SK-N-SH treated with all-trans-retinoic acid at 6 μM for 48 hours (cell line): Measurements from ENCODE around the gene SMYD3.
"Not testable (repeated sequence)": the region's sequence is repeated elsewhere in the genome, so short reads cannot be mapped to it uniquely, and the experiment has no call there.

Experiments used
- ATAC-seq: fragments of 200-7000 bp; cut with Tn5 transposase; 3 replicates; pipeline ENCODE4 v1.9.1; 2020; ENCODE audit warnings: mild to moderate bottlenecking, moderate library complexity
- BACH2 ChIP-seq: fragments of 250-450 bp; sonication (Bioruptor Pico); IDR thresholded peaks from 2 replicates; pipeline ENCODE4 v1.9.0; 2021; ENCODE audit warnings: mild to moderate bottlenecking, borderline replicate concordance
- CREB5 ChIP-seq: fragments of 250-450 bp; sonication (Bioruptor Pico); IDR thresholded peaks from 2 replicates; pipeline ENCODE4 v1.5.1; 2020; ENCODE audit warnings: low read depth, mild to moderate bottlenecking, moderate library complexity
- CSDC2 ChIP-seq: fragments of 250-450 bp; sonication (Bioruptor Pico); IDR thresholded peaks from 2 replicates; pipeline ENCODE4 v1.5.0; 2020; ENCODE audit warnings: mild to moderate bottlenecking, moderate library complexity
- CSRNP3 ChIP-seq: fragments of 250-450 bp; sonication (Bioruptor Pico); IDR thresholded peaks from 2 replicates; pipeline ENCODE4 v1.5.1; 2021; ENCODE audit warnings: mild to moderate bottlenecking, moderate library complexity
- ESRRG ChIP-seq: fragments of 250-450 bp; sonication (Bioruptor Pico); IDR thresholded peaks from 2 replicates; pipeline ENCODE4 v1.6.1; 2021; ENCODE audit warnings: mild to moderate bottlenecking
- GLIS3 ChIP-seq: fragments of 250-450 bp; sonication (Bioruptor Pico); IDR thresholded peaks from 2 replicates; pipeline ENCODE4 v1.5.0; 2020; ENCODE audit warnings: mild to moderate bottlenecking, moderate library complexity
- OSR1 ChIP-seq: fragments of 250-450 bp; sonication (Bioruptor Pico); IDR thresholded peaks from 2 replicates; pipeline ENCODE4 v1.8.0; 2022; ENCODE audit warnings: moderate library complexity, mild to moderate bottlenecking, inconsistent platforms
- PATZ1 ChIP-seq: fragments of 250-450 bp; sonication (Bioruptor Pico); IDR thresholded peaks from 2 replicates; pipeline ENCODE4 v1.8.0; 2020; ENCODE audit warnings: mild to moderate bottlenecking, moderate library complexity, borderline replicate concordance
- POU6F1 ChIP-seq: fragments of 250-450 bp; sonication (Bioruptor Pico); IDR thresholded peaks from 2 replicates; pipeline ENCODE4 v1.8.0; 2021; ENCODE audit warnings: low read depth, mild to moderate bottlenecking, moderate library complexity, borderline replicate concordance
- PPARA ChIP-seq: fragments of 250-450 bp; sonication (Bioruptor Pico); IDR thresholded peaks from 2 replicates; pipeline ENCODE4 v1.5.0; 2020; ENCODE audit warnings: mild to moderate bottlenecking, borderline replicate concordance
- RARB ChIP-seq: fragments of 250-450 bp; sonication (Bioruptor Pico); IDR thresholded peaks from 2 replicates; pipeline ENCODE4 v1.8.0; 2021; ENCODE audit warnings: mild to moderate bottlenecking, moderate library complexity
- TCF4 ChIP-seq: fragments of 250-450 bp; sonication (Bioruptor Pico); IDR thresholded peaks from 2 replicates; pipeline ENCODE4 v1.8.0; 2021; ENCODE audit warnings: mild to moderate bottlenecking, moderate library complexity, borderline replicate concordance
- TOX ChIP-seq: fragments of 250-450 bp; sonication (Bioruptor Pico); IDR thresholded peaks from 2 replicates; pipeline ENCODE4 v1.8.0; 2021; ENCODE audit warnings: mild to moderate bottlenecking, moderate library complexity, borderline replicate concordance
- TSHZ2 ChIP-seq: fragments of 250-450 bp; sonication (Bioruptor Pico); IDR thresholded peaks from 2 replicates; pipeline ENCODE4 v1.5.0; 2020; ENCODE audit warnings: mild to moderate bottlenecking, moderate library complexity
- ZNF565 ChIP-seq: fragments of 450-650 bp; formaldehyde crosslinking; conservative IDR thresholded peaks from 2 replicates; pipeline ENCODE4 v1.5.0; 2020; ENCODE audit warnings: low read depth, mild to moderate bottlenecking, moderate library complexity

Gene SMYD3

GRCh38 chr1:245972476-245972875 is 534.6 kb downstream of the SMYD3 start:
- TF ChIP-seq ZNF565 (CRISPR knock-in tag) = no peak
- no peak for TF ChIP-seq TSHZ2 (CRISPR knock-in tag)
- no peak for TF ChIP-seq PATZ1 (CRISPR knock-in tag)
- TF ChIP-seq PPARA (CRISPR knock-in tag) = no peak
- no peak for TF ChIP-seq GLIS3 (CRISPR knock-in tag)
- TF ChIP-seq CSRNP3 = no peak
- no peak for TF ChIP-seq CREB5 (CRISPR knock-in tag)
- TF ChIP-seq RARB (CRISPR knock-in tag) = no peak
- TF ChIP-seq BACH2 (CRISPR knock-in tag) = no peak
- no peak for ATAC-seq

- TF ChIP-seq OSR1 (no peak), TOX (no peak), TCF4 (CRISPR knock-in tag) (no peak), ESRRG (CRISPR knock-in tag) (no peak), RARB (CRISPR knock-in tag) (no peak), POU6F1 (CRISPR knock-in tag) (no peak), CSDC2 (CRISPR knock-in tag) (no peak), CREB5 (CRISPR knock-in tag) (no peak)
- no peak for ATAC-seq
These were observed 535.4 kb downstream of the SMYD3 start for GRCh38 chr1:245971711-245972085.

GRCh38 chr1:245971076-245971710 is 535.9 kb downstream of the SMYD3 start:
- not testable (repeated sequence) for ATAC-seq

GRCh38 chr1:245969283-245969682 is 537.8 kb downstream of the SMYD3 start:
- TF ChIP-seq RARB (CRISPR knock-in tag) (peak; percentile 70; the same call in 1 of the 2 replicates), OSR1 (0 out of 2 replicates have a peak, but pooled peaks have one; percentile 51), TOX (peak; percentile 74), POU6F1 (CRISPR knock-in tag) (peak; percentile 74; the same call in 1 of the 2 replicates), TSHZ2 (CRISPR knock-in tag) (no peak)
- ATAC-seq = peak; percentile 94
